ENCODE results near the gene USP30.

DNA sequence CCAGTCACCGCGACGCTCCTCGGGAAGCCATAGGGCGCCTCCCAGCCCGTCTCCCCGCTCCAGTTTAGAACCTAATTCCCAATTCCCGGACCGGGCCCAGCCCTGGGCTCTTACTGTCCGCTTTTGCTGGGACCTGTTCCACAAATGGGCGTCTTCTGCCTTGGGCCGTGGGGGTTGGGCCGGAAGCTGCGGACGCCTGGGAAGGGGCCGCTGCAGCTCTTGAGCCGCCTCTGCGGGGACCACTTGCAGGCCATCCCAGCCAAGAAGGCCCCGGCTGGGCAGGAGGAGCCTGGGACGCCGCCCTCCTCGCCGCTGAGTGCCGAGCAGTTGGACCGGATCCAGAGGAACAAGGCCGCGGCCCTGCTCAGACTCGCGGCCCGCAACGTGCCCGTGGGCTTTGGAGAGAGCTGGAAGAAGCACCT, 45.8 kb downstream of the USP30 start:
- TF ChIP-seq POLR2AphosphoS5 (IDR thresholded peaks at IDR 0.05; ENCODE audit: insufficient read depth in 1 of 2, low read depth in 1 of 2), result peak; percentile 8 to 93
- TF ChIP-seq, protein P1, sequence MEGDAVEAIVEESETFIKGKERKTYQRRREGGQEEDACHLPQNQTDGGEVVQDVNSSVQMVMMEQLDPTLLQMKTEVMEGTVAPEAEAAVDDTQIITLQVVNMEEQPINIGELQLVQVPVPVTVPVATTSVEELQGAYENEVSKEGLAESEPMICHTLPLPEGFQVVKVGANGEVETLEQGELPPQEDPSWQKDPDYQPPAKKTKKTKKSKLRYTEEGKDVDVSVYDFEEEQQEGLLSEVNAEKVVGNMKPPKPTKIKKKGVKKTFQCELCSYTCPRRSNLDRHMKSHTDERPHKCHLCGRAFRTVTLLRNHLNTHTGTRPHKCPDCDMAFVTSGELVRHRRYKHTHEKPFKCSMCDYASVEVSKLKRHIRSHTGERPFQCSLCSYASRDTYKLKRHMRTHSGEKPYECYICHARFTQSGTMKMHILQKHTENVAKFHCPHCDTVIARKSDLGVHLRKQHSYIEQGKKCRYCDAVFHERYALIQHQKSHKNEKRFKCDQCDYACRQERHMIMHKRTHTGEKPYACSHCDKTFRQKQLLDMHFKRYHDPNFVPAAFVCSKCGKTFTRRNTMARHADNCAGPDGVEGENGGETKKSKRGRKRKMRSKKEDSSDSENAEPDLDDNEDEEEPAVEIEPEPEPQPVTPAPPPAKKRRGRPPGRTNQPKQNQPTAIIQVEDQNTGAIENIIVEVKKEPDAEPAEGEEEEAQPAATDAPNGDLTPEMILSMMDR (IDR thresholded peaks at IDR 0.05), result no peak
- TF ChIP-seq POLR2A (IDR thresholded peaks at IDR 0.05), result no peak

Measured in vagina (tissue), 2 donors.